ENCODE measurements around the gene USP46. TPM values are rescaled to one million over a fixed set of nuclear protein-coding genes. Genes with fewer than 3 reads are reported as not detected.

The USP46 gene
- total and polyA plus RNA-seq, 2 of the 8 experiments (the other 6 are each of a cell fraction or from before 2014, with no cell fraction given): 10.6 to 62.4 TPM

DNA sequence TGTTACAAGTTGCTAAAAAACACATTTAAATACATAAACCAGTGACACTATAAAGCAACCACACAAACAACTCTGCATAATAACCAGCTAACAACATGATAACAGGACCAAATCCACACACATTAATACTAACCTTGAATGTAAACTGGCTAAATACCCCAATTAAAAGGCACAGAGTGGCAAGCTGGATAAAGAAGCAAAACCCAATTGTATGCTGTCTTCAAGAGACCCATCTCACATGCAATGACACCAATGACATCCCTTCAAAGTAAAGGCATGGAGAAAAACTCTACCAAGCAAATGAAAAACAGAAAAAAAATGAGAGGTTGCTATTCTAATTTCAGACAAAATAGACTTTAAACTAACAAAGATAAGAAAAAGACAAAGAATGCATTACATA is 34.4 kb upstream of the USP46 start (continued):
- TF ChIP-seq, protein P1, sequence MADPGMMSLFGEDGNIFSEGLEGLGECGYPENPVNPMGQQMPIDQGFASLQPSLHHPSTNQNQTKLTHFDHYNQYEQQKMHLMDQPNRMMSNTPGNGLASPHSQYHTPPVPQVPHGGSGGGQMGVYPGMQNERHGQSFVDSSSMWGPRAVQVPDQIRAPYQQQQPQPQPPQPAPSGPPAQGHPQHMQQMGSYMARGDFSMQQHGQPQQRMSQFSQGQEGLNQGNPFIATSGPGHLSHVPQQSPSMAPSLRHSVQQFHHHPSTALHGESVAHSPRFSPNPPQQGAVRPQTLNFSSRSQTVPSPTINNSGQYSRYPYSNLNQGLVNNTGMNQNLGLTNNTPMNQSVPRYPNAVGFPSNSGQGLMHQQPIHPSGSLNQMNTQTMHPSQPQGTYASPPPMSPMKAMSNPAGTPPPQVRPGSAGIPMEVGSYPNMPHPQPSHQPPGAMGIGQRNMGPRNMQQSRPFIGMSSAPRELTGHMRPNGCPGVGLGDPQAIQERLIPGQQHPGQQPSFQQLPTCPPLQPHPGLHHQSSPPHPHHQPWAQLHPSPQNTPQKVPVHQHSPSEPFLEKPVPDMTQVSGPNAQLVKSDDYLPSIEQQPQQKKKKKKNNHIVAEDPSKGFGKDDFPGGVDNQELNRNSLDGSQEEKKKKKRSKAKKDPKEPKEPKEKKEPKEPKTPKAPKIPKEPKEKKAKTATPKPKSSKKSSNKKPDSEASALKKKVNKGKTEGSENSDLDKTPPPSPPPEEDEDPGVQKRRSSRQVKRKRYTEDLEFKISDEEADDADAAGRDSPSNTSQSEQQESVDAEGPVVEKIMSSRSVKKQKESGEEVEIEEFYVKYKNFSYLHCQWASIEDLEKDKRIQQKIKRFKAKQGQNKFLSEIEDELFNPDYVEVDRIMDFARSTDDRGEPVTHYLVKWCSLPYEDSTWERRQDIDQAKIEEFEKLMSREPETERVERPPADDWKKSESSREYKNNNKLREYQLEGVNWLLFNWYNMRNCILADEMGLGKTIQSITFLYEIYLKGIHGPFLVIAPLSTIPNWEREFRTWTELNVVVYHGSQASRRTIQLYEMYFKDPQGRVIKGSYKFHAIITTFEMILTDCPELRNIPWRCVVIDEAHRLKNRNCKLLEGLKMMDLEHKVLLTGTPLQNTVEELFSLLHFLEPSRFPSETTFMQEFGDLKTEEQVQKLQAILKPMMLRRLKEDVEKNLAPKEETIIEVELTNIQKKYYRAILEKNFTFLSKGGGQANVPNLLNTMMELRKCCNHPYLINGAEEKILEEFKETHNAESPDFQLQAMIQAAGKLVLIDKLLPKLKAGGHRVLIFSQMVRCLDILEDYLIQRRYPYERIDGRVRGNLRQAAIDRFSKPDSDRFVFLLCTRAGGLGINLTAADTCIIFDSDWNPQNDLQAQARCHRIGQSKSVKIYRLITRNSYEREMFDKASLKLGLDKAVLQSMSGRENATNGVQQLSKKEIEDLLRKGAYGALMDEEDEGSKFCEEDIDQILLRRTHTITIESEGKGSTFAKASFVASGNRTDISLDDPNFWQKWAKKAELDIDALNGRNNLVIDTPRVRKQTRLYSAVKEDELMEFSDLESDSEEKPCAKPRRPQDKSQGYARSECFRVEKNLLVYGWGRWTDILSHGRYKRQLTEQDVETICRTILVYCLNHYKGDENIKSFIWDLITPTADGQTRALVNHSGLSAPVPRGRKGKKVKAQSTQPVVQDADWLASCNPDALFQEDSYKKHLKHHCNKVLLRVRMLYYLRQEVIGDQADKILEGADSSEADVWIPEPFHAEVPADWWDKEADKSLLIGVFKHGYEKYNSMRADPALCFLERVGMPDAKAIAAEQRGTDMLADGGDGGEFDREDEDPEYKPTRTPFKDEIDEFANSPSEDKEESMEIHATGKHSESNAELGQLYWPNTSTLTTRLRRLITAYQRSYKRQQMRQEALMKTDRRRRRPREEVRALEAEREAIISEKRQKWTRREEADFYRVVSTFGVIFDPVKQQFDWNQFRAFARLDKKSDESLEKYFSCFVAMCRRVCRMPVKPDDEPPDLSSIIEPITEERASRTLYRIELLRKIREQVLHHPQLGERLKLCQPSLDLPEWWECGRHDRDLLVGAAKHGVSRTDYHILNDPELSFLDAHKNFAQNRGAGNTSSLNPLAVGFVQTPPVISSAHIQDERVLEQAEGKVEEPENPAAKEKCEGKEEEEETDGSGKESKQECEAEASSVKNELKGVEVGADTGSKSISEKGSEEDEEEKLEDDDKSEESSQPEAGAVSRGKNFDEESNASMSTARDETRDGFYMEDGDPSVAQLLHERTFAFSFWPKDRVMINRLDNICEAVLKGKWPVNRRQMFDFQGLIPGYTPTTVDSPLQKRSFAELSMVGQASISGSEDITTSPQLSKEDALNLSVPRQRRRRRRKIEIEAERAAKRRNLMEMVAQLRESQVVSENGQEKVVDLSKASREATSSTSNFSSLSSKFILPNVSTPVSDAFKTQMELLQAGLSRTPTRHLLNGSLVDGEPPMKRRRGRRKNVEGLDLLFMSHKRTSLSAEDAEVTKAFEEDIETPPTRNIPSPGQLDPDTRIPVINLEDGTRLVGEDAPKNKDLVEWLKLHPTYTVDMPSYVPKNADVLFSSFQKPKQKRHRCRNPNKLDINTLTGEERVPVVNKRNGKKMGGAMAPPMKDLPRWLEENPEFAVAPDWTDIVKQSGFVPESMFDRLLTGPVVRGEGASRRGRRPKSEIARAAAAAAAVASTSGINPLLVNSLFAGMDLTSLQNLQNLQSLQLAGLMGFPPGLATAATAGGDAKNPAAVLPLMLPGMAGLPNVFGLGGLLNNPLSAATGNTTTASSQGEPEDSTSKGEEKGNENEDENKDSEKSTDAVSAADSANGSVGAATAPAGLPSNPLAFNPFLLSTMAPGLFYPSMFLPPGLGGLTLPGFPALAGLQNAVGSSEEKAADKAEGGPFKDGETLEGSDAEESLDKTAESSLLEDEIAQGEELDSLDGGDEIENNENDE (IDR thresholded peaks at IDR 0.05; ENCODE audit: insufficient replicate concordance, low read length): no peak
- no peak for TF ChIP-seq HDAC6 (IDR thresholded peaks at IDR 0.05; ENCODE audit: low read depth, low read length)
- TF ChIP-seq SRF (IDR thresholded peaks at IDR 0.05; ENCODE audit: low read depth, low read length): no peak
- TF ChIP-seq KDM5A (IDR thresholded peaks at IDR 0.05; ENCODE audit: low read length): no peak
